ENCODE results near the gene DEPDC5.

Gene DEPDC5

DNA sequence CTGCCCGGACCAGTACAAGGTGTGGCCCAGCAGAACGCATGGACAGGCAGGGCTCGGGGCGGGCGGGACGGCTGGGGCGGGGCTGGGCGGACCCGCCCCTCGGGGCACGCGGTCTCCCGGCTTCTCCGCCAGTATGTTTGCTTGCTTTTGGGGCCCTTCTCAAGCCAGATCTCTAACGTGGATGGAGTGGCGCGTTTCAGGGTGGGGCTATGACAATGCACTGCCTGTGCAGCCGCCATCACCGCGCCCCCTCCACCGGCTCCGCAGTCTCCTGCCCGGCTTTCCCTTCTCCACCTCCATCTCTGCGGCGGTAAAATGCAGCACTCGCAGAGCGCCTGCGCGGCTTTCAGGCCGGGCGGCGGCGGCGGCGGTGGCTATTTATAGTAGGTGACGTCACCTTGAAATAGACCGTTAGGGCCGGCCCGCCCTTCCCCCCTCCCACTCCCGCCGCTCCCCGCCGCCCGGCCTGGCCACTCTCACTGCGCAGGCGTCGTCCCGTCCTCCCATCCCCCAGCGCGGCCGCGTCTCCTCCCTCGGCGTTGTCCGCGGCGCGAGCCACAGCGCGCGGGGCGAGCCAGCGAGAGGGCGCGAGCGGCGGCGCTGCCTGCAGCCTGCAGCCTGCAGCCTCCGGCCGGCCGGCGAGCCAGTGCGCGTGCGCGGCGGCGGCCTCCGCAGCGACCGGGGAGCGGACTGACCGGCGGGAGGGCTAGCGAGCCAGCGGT, 190.3 kb downstream of the DEPDC5 start, which contains the start of gene YWHAH:
TSS of gene YWHAH (plus strand) at position 558 of the 722 bp plus-strand sequence. CDS start 199 bp downstream, outside the sequence.
- Mint-ChIP-seq H3K4me1 (peaks cover 14% of the 10 kb centered on the region), H3K9me3 (no peaks in the 10 kb centered on the region), H3K27me3 (no peaks in the 10 kb centered on the region), H3K27ac (peak within 1 kb of the TSS; percentile 90), H3K4me3 (peak within 1 kb of the TSS; percentile 93), H3K36me3 (no peaks in the 10 kb centered on the region)
- ATAC-seq, result peak; percentile 87

DNA sequence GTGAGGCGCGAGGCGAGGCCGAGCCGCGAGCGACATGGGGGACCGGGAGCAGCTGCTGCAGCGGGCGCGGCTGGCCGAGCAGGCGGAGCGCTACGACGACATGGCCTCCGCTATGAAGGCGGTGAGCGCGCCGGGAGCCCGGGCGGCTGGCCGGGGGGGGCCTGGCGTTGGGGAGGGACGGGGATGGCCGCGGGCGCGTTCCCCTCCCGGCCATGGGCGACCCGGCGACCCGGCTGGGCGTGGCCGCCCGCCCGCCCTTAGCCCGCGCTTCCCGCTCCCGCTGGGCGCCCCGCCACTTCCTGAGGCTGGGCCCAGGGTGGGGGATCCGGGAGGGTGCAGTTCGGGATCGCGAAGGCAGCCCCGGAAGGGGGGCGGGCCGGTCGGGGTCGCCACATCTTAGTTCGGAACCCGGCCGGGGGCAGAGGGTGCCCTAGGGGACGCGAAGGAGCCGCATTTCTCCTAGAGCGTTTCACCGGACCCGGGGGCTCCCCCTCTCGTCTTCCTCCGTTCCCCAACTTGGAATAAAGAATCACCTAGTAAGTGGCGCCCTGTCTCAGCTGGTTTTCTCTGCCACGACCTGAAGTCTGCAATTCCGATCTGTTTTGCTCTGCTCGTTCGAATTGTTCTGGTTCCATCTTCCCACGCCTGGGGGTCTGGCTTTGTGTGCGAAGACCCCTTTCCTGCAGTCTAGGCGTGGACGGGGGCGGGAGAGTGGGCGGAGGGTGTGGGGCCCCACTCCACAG, 191.1 kb downstream of the DEPDC5 start:
- Mint-ChIP-seq H3K36me3 (no peaks in the 10 kb centered on the region), H3K9me3 (no peaks in the 10 kb centered on the region), H3K4me1 (peaks cover 14% of the 10 kb centered on the region), H3K4me3 (peak overlapping the region; percentile 93), H3K27ac (no peak overlapping the region), H3K27me3 (no peaks in the 10 kb centered on the region)
- peak; percentile 67 for ATAC-seq

DNA sequence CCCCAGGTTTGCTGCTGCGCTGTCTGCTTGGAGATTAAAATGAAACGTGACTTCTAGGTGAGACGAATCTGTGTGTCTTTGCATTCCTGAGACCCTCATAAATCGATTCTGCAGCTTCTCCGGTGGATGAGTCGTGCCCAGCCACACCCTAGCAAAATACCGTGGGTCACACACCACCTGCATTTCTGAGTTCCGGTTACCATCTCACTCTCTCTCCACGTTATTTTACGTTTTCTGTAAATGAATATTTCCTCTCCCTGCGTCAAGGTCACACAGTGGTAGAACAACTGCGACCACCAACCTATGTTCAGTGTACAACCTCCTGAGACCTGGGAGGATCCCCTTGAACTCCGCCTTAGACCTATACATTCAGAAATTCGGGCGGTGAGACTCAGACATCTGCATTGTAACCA, 191.6 kb downstream of the DEPDC5 start:
- Mint-ChIP-seq H3K4me1 (peaks cover 14% of the 10 kb centered on the region), H3K9me3 (no peaks in the 10 kb centered on the region), H3K36me3 (peaks cover 4% of the 10 kb centered on the region), H3K4me3 (no peak overlapping the region), H3K27me3 (no peaks in the 10 kb centered on the region), H3K27ac (no peak overlapping the region)
- no peak for ATAC-seq

DNA sequence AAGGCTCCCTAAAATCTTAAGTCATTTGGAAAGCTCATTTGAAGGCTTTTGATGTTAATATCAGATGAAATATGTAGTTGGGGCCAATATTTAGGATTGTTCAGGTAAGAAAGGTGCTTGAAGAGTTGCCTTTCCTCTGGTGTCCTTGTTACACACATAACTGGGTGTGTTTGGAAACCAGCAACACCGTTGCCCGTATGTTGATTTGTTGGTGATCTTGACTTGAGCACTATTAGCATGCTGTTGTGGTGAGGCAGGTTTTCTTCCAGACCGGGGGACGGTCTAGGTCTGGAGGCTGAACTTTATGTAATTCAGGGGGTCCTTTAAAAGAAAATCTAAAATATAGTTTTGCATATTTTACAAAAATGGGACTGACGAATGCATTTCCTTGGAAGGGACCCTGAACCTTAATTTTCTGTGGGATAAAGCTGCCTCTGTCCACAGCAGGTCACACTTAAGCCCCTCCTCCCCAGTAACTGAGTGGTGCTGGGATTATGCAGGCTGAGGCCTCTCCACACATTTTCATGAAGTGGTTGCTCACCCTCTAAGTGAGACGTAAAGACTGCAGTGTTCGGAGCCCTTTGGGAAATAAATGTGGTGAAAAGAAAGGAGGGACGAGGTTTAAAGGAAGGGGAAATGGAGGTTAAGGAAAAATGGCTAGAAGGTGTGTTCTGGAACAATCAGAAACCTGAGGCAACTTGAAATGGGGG, 192.3 kb downstream of the DEPDC5 start:
- Mint-ChIP-seq H3K9me3 (no peaks in the 10 kb centered on the region), H3K36me3 (peaks cover 8% of the 10 kb centered on the region)

DNA sequence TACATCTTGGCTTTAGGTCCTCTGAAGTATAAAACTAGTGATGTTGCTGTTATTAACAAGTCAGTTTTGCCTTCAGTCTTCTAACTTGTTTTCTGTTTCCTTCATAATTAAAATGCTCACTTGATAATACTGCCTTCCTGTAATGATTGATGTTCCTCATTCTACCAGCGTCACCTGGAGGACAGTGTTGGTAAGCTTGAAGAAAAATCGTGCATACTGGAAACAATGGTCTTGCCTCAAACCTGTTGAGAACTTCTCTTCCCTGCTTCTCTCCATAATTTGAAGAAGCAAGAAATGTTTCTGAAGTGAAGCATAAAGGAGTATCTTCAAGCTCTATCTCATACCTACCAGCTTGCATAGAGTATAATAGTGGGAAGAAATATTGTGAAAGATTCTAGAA, 193.5 kb downstream of the DEPDC5 start:
- no peak overlapping the region for H3K4me3 Mint-ChIP-seq
- ATAC-seq, result no peak
- peak overlapping the region; percentile 6 for H3K27ac Mint-ChIP-seq
- H3K9me3 Mint-ChIP-seq, result no peaks in the 10 kb centered on the region
- peaks cover 15% of the 10 kb centered on the region for H3K36me3 Mint-ChIP-seq
- no peaks in the 10 kb centered on the region for H3K27me3 Mint-ChIP-seq
- H3K4me1 Mint-ChIP-seq, result peaks cover 28% of the 10 kb centered on the region

More for the DNA sequence above, 192.3 kb downstream of the DEPDC5 start:
- ATAC-seq, result no peak
- Mint-ChIP-seq H3K4me1 (peaks cover 17% of the 10 kb centered on the region), H3K27ac (no peak overlapping the region), H3K4me3 (no peak overlapping the region), H3K27me3 (no peaks in the 10 kb centered on the region)

DNA sequence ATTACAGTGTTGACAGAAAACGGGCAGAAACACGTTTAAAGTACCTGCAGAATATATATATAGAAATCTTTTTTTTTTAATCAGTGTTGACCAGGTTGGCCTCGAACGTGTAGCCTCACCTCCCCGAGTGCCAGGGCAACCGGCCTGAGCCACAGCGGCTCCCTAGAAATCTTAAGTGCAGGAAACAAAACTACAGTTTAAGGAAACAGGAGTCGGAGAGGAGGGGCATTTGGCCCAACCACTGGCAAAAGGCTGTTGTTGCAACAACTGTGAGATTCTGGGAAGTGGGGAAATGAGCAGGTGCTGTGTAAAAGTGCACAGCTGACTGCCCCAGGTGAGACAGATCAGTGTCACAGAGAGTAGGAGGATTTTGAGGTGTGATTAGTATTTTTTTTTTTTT, 194.2 kb downstream of the DEPDC5 start:
- H3K36me3 Mint-ChIP-seq, result peaks cover 15% of the 10 kb centered on the region
- no peak overlapping the region for H3K27ac Mint-ChIP-seq
- H3K9me3 Mint-ChIP-seq, result no peaks in the 10 kb centered on the region
- no peak overlapping the region for H3K4me3 Mint-ChIP-seq
- ATAC-seq, result no peak
- no peaks in the 10 kb centered on the region for H3K27me3 Mint-ChIP-seq
- peaks cover 27% of the 10 kb centered on the region for H3K4me1 Mint-ChIP-seq

DNA sequence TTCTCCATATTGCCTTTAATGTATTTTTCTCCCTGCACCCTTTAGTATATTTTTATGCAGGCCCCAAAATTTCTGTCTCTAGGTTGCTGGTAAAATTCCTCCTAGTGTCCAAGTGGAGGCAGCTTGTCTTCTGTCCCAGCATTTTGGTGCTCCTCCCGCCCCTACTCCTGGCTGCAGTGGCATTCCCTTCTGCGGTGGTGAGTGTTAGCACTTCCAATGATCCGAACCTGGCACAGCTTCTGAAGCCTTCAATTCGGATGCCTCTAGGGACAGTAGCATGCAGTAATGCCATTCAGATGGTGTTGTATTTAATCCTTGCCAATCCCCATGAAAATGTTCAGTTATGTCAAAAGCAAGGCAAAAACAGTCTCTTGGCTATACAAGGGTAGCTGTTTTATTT, 196.4 kb downstream of the DEPDC5 start:
- Mint-ChIP-seq H3K36me3 (peaks cover 15% of the 10 kb centered on the region), H3K4me3 (no peak overlapping the region), H3K27ac (no peak overlapping the region), H3K4me1 (peaks cover 44% of the 10 kb centered on the region), H3K9me3 (no peaks in the 10 kb centered on the region), H3K27me3 (no peaks in the 10 kb centered on the region)
- ATAC-seq, result no peak

DNA sequence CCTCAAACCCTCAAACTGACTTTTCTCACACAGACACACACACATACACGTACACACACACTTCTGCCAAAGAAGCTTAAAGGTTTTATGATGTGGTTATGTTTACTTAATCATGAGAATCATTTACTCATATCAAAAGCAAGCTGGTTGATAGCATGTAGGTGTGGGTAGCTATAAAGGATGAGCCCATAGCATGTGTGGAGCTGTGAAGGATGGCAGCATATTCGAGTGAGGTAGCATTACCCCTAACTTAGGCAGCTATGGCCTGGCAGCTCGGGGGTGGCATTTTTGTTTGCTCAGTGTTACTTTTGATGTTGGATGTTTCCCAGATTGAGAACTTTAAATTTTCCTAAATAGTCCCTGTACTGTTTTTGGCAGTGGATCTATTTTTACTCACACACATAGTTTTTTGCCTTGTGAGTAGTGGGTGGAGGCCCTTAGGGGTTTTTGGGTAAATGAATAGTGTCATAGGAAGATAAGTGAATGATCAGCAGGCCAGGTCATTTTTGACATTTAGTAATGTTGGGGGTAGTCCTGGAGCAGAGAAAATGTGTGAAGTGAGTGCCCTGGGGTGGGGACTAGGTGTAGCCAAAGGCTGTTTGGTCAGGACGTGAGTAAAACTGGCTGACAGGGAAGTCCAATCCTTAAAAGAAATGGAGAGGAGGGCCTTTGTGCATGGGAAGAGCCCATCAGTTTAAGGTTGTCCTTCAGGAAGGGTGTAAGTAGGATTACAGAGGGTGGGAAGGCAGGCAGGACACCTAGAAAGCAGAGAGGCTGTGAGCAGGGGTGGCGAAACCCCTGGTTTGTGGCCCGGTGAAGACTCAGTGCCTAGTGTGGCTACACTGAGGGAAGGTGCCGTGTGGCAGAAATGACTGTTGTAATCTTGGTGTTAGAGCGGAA, 197.6 kb downstream of the DEPDC5 start:
- peaks cover 24% of the 10 kb centered on the region for H3K36me3 Mint-ChIP-seq
- H3K27ac Mint-ChIP-seq, result no peak overlapping the region
- H3K9me3 Mint-ChIP-seq, result no peaks in the 10 kb centered on the region
- H3K4me1 Mint-ChIP-seq, result peaks cover 44% of the 10 kb centered on the region
- no peaks in the 10 kb centered on the region for H3K27me3 Mint-ChIP-seq
- no peak overlapping the region for H3K4me3 Mint-ChIP-seq
- no peak for ATAC-seq

DNA sequence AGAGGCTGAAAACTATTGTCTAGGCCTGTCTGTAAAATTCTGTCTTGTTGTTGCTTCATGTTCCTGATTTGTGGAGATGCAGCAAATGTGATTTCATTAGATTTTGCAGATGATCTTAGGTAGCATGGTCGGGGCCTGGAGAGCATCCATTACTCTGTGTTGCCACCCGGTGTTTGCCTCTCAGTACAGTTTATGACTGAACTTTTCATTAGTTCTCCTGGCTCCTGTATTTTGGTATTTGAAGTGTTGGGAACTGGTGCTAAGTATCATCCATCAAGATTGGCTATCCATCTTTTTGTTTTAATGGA, 198.2 kb downstream of the DEPDC5 start:
- H3K36me3 Mint-ChIP-seq, result peaks cover 30% of the 10 kb centered on the region
- H3K4me3 Mint-ChIP-seq, result no peak overlapping the region
- no peak for ATAC-seq
- H3K4me1 Mint-ChIP-seq, result peaks cover 42% of the 10 kb centered on the region
- no peaks in the 10 kb centered on the region for H3K27me3 Mint-ChIP-seq
- H3K9me3 Mint-ChIP-seq, result no peaks in the 10 kb centered on the region
- H3K27ac Mint-ChIP-seq, result no peak overlapping the region

DNA sequence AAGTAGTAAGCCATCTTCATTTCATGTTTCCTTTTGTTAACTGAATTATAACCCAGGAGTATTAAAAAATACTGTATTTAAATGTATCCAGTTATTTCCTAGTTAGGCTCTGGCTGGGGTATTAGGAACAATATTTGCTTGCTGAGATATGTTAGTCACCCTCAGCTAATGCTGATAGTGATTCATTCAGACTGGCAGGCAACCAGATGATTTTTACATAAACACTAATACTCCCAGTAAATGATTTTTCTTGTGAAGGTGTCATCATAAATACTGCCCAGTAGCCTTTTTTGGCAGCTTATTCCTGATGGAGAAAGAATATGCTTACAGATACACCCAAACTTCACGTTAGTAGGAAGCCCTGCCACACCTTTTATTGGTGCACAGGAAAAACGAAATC, 198.7 kb downstream of the DEPDC5 start:
- H3K4me1 Mint-ChIP-seq, result peaks cover 38% of the 10 kb centered on the region
- no peak for ATAC-seq
- H3K9me3 Mint-ChIP-seq, result no peaks in the 10 kb centered on the region
- peaks cover 34% of the 10 kb centered on the region for H3K36me3 Mint-ChIP-seq
- H3K4me3 Mint-ChIP-seq, result no peak overlapping the region
- H3K27ac Mint-ChIP-seq, result no peak overlapping the region
- no peaks in the 10 kb centered on the region for H3K27me3 Mint-ChIP-seq

DNA sequence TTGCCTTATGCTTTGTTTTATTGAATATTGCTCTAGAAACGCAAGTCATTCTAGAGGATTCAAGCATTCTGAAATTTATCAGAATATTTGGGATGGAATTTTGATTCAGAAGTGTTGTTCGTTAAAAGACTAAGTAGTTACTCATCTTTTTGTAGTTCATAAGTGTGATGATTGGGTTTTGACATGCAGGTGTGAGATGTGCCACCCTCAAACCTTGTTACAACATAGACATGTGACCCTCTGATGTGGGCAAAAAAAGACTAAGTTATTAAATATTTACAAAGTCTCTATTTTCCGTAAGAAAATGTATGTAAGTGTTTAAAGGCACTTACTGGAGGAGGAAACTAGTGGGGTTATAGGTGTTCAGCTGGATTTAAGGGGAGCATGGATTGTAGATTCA, 199.4 kb downstream of the DEPDC5 start:
- ATAC-seq, result no peak
- H3K27ac Mint-ChIP-seq, result no peak overlapping the region
- H3K9me3 Mint-ChIP-seq, result no peaks in the 10 kb centered on the region
- H3K4me3 Mint-ChIP-seq, result no peak overlapping the region
- H3K4me1 Mint-ChIP-seq, result peaks cover 36% of the 10 kb centered on the region
- H3K27me3 Mint-ChIP-seq, result no peaks in the 10 kb centered on the region
- H3K36me3 Mint-ChIP-seq, result peaks cover 38% of the 10 kb centered on the region

DNA sequence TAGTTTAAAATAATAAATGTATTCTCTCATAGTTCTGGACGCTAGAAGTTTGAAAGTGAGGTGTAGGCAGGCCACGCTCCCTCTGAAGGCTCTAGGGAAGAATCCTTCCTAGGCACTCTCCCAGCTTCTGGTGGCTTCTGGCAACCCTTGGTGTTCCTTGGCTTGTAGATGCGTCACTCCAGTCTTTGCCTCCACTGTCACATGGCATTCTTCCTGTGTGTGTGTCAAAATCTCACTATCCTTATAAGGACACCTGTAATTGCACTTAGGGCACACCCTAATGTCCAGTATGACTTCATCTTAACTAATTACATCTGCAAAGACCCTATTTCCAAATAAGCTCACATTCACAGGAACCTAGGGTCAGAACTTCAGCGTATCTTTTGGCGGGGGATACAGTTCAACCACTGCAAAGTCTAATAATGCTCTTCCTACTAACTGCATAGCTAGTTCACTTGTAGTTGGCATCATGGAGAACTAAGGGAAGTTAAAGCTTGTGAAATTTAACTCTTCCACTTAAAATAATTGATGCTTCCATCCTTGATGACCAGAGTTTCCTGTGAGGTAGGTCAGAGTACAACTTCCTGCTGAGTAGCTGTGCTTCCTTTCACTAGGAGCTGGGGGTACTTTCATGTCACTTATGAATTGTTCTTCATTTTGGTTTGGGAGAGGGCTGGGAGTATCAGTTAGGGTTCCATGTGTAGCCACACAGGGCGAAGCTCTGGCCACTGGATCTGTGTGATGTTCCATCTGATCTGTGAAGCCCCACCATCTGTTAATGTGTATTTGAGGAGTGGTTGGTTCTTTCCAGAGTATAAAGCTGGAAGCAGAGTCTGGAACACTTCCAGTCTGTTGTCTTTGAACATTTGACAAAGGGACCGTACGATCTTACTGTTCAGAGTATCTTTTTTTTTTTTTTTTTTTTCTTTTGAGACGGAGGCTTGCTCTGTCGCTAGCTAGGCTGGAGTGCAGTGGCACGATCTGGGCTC, 201.0 kb downstream of the DEPDC5 start:
- Mint-ChIP-seq H3K27ac (no peak overlapping the region), H3K4me3 (no peak overlapping the region), H3K27me3 (no peaks in the 10 kb centered on the region), H3K36me3 (peaks cover 48% of the 10 kb centered on the region), H3K4me1 (peaks cover 36% of the 10 kb centered on the region), H3K9me3 (no peaks in the 10 kb centered on the region)
- no peak for ATAC-seq

DNA sequence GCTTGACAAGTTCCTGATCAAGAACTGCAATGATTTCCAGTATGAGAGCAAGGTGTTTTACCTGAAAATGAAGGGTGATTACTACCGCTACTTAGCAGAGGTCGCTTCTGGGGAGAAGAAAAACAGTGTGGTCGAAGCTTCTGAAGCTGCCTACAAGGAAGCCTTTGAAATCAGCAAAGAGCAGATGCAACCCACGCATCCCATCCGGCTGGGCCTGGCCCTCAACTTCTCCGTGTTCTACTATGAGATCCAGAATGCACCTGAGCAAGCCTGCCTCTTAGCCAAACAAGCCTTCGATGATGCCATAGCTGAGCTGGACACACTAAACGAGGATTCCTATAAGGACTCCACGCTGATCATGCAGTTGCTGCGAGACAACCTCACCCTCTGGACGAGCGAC, 202.5 kb downstream of the DEPDC5 start:
- Mint-ChIP-seq H3K9me3 (no peaks in the 10 kb centered on the region), H3K27ac (no peak overlapping the region), H3K27me3 (no peaks in the 10 kb centered on the region), H3K4me3 (no peak overlapping the region), H3K4me1 (peaks cover 31% of the 10 kb centered on the region), H3K36me3 (peaks cover 37% of the 10 kb centered on the region)
- no peak for ATAC-seq
